DMS53 treated with DMSO at 0.1 percent for 48 hours (cell line): ENCODE measurements around the gene NKX2-3.
A peak's percentile ranks its signal among the peaks of the same experiment; 100 is the strongest.

Source experiments
- DNase-seq: peaks from one replicate; lab custom pipeline; 2025; ENCODE audit not compliant: unreplicated experiment; lab: John Stamatoyannopoulos, UW

Gene NKX2-3

GRCh38 chr10:99526861-99527504 is 5.8 kb upstream of the NKX2-3 start:
- no peak for DNase-seq

- no peak for DNase-seq
Observed at GRCh38 chr10:99527526-99528493, 4.9 kb upstream of the NKX2-3 start.

DNA sequence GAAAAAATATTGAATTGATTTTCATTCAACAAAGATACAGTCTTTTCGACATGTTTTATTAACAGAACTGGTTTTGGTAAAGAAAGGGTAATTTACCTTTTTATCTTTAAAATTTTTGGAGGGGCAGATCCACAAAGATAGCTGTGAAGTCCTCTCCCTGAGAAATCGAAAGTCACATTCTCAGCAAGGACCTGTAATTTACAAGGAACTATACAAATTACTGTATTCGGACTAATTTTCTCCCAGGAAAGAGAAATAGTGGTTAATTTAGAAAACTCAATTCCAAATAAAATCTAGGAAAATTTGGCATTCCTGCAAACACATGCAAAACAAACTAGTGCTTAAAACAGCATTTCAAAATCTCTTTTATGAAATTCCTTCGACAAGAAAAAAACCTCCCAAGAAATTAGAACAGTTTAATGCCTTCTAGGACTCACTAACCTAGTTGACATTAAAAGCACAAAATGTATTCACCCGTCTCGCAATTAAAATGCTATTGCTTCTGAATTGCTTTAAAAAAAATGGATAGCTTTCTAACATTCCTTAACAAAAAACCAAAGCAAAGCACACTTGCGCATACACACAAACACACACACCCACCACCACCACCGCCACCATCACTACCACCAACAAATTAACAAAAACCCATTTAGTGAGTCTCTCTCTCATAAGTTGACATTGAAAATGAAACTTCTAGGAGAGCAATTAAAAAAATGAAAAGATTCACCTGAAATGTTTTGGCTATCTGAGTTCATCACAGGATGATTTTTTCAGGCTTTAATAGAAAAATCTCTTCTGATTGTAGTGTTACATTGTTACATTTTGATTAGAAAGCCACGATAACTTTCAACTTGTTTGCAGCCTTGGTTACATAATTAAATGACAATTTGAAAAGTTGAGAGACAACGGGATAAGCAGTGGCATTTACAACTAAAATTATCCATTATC is 4.0 kb upstream of the NKX2-3 start:
- DNase-seq, result no peak

- no peak for DNase-seq
Observed at GRCh38 chr10:99529591-99530107, 3.1 kb upstream of the NKX2-3 start.

DNA sequence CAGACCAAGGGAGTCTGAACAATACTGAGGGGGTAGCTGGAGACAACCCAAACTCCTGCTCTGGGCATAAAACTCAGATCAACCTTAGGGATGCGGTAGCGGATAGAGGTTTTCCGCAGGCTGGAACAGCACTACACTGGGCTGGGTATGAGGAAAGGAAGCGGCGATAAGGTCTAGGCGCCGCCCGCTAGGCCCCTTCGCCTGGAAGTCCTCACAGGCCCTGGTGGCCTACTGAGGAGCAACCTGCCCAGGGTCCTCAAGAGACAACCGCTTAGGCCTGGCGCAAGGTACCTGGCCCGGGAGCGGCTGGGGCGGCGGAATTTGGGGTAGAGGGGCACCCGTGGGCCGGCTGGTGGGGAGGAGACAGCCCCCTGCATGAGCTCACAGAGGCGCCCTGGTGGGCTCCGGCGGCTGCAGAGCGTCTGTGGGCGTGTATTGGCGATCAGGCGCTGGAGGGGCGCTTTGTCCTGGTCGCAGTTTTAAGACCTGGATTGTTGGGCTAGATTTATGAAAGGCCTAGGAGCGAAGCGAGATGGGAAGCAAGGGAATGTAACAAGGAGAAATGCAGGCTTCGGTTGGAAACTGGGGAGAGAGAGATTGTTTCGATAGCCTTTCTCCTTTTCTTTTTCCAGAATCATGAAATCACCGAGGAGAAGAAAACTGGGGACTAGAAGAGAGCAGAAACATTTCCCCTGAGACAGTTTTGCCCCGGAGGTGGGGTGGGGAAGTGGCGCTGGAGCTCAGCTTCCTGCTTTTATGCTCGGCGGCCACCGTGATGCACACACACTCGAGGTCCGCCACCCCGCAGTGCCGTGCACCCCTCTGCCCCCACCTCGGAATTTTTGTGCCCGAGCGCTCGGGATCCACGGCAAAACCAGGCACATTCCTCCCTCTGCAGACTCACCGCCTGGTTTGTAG is 2.4 kb upstream of the NKX2-3 start:
- no peak for DNase-seq

DNA sequence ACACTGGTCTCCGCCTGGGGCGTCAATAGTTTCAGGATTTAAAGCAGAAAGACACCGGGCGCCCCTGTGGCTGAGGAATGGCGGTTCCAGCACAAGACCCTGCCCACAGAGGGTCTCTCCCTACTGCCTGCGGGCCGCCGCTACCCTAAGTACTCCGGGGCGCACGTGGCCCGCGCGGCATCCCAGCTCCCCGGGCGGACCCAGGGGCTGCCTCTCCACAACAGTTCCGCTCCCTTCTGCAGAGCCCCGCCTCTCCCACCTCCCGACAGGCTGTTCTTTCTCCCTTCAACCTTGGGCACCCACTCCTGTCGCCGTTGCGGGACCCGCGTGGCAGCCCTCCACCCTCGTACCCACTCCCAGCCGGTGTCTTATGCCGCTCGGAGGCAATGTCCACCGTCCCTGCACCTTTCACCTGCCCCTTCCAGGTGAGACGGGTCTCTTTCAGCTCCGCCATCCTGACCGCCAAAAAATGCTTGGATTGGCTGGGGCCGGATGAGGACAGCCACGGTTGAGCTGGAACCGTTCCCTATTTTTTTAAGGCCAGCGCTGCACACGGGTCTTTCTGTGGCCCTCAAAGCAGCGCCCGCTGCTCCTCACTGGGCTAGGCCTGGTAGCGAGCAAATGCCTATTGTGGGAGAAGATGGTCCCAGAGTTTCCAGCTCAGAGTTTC is 1.6 kb upstream of the NKX2-3 start:
- DNase-seq, result no peak

- DNase-seq, result no peak
Observed at GRCh38 chr10:99531696-99532593, 797 bp upstream of the NKX2-3 start.

DNA sequence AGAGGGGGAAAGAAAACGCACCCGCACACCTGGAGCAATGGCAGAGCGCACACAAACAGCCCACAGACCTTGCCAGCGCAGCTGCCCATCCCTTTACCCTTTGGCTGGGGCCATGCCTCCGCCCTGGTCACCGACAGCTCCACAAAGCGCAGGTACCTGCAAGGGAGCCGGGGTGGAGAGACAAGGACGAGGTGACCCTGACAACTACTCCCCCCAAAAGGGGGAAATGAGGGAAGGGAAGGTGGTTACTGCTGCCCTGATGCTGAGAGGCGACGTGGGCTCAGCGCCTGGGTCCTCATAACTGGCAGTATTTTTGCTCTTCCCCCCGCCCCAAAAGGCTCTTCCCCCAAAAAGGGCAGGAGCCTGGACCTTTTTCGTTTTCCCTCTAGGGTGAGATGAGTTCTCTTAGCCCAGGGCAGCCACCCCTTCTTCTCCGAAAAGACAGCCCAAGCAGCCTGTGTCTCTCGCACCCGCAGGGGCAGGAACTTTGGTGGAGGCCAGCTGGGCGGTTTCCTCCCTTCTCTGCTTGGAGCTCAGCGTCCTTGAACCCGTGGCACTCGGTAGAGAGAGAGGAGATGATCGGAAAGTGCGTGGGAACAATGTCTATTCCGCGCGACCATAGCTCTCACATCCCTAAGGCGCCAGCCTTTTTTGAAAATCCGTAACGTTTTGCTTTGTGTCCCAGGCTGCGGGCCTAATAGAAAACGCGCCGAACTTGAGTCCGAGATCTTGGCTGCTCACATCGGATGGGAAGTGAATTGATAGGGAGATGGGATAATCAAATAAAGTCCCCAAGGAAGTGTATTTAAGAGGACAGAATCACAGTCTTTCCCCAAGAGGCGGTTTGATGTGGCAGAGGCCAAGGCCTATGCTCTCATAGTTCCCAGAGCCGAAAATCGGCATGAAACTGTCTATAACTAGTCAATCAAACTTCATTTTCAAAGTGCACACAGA is 1.0 kb downstream of the NKX2-3 start:
- no peak for DNase-seq

DNA sequence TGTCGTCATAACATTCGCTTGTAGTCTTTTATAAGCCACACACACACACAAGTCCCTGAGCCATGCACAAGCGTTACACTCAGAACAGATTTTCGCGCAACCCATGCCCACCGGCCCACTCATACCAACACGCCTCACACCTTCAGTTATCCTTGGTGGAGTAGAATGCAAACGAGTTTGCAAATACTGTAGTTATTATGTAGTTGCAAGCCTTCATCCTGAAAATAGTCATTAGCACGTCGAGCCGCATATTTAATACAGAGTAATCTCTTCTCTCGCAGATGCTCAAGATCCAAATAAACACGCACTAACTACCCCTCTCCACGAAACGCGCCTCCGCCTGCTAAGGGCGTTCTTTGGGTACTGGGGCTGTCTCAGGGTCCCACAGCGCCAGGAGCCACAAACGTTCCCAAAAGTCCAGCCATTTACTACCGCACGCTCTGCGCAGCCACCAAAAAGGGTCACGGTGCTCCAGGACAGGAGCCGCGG is 1.8 kb downstream of the NKX2-3 start:
- no peak for DNase-seq

DNA sequence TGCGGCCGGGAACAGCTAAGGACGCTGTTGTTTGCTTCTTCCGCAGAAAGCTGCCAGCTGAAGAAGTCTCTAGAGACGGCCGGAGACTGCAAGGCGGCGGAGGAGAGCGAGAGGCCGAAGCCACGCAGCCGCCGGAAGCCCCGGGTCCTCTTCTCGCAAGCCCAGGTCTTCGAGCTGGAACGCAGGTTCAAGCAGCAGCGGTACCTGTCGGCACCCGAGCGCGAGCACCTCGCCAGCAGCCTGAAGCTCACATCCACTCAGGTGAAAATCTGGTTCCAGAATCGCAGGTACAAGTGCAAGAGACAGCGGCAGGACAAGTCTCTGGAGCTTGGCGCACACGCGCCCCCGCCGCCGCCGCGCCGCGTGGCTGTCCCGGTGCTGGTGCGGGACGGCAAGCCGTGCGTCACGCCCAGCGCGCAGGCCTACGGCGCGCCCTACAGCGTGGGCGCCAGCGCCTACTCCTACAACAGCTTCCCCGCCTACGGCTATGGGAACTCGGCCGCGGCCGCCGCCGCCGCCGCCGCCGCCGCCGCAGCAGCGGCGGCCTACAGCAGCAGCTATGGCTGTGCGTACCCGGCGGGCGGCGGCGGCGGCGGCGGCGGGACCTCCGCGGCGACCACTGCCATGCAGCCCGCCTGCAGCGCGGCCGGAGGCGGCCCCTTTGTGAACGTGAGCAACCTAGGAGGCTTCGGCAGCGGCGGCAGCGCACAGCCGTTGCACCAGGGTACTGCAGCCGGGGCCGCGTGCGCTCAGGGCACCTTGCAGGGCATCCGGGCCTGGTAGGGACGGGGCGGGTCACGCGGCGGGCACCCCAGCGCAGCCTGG is 2.4 kb downstream of the NKX2-3 start:
- DNase-seq, result peak; percentile 43

DNA sequence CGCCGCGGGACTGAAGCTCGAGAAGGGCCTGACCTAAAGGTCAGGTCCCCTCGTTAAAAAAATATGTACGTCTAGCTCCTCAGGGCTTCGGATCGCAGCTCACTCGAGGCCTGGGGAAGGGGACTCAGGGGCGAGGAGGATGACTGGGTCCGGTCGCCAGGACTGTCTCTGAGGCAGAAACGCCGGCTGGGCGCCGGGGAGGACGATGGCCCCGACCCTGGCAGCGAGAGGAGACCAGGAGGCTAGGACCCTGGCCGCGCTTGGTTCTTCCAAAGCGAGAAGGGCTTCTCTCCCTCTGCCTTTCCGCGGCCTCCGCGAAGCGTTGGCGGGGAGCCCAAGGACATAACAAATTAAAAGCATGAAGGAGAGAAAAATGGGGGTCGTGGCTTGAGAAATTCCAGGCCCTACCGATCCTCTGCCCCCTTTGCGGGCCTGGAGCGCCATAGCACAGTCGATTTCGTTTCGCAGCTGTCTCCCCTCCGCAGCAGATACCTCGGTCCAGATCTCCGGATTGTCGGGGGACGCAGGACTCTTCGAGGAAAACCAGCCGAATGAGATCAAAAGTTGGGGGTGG is 3.1 kb downstream of the NKX2-3 start:
- DNase-seq, result peak; percentile 18

- DNase-seq, result peak; percentile 44
Observed at GRCh38 chr10:99536338-99537085, 3.8 kb downstream of the NKX2-3 start.

DNA sequence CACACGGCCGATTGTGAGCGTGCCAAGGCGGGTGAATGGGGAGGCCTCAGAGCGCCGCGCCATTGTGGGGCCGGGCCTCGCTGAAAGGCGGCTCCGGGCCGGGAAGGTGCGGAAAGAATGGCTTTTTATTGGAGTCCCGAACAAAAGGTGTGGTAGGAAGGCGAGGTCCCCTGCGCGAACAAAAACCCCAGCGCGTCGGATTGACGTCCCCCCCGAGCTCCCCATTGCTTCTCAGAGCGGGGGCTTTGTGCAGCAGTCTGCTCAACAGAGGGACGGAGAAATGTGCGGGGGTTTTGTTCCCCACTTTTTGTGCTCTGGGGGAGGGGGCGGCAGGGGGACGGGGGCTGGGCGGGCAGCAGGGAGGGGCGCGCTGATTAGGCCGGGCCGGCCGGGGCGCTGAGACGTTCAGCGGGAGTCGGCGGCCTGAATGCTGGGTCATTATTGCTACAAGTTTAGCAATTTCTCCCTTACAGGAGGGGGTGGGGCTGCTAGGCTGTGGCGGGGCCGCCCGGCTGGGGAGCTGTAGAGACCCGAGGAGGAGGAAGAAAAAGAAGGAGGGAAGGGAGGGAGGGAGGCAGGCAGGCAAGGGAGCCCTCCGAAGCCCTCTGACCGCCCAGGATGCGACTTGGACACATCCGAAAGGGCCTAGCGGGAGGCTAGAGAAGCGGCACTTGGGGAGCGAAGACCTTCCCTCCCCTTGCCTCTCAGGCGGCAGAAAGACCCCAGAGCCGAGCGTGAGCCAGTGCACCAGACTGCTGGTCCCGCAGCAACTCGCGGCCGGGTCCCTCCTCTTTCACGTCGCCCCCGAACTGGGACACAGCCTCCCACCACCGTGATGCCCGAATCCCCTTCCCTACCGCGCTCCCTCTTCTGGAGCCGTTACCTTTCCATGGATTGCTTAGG is 4.6 kb downstream of the NKX2-3 start:
- no peak for DNase-seq
